ENCODE results near the gene GTF2H4. TPM values are rescaled to one million over a fixed set of nuclear protein-coding genes. Genes with fewer than 3 reads are reported as not detected.

Gene GTF2H4
- total and polyA plus RNA-seq, 4 donors = 6.2 to 15.8 (median 12.3) TPM

DNA sequence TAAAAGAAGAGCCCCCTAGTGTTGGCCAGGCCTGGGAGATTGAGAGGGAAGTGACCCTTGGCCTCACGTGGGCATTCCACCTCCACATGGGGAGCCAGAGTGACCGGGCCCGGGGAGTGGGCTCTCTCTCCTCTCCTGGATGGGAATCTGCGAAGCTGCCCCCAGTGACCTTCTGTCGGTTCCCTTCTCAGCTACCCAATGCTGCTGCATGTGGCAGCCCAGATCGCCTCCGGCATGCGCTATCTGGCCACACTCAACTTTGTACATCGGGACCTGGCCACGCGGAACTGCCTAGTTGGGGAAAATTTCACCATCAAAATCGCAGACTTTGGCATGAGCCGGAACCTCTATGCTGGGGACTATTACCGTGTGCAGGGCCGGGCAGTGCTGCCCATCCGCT, 10.1 kb upstream of the GTF2H4 start:
- TF ChIP-seq CTCF (IDR thresholded peaks at IDR 0.05; ENCODE audit: low read depth, low read length, missing input control) = no peak
- TF ChIP-seq HNF4G (IDR thresholded peaks at IDR 0.05) = no peak
- TF ChIP-seq ATF3 (IDR thresholded peaks at IDR 0.05) = no peak
- no peak for TF ChIP-seq HNF4A (conservative IDR thresholded peaks at IDR 0.05)
- no peak for TF ChIP-seq SP1 (IDR thresholded peaks at IDR 0.05)
- TF ChIP-seq RXRA (IDR thresholded peaks at IDR 0.05) = no peak
- TF ChIP-seq JUND (IDR thresholded peaks at IDR 0.05) = no peak
- TF ChIP-seq FOXA1 (IDR thresholded peaks at IDR 0.05) = no peak
- TF ChIP-seq YY1 (IDR thresholded peaks at IDR 0.05) = no peak
- no peak for TF ChIP-seq MAX (IDR thresholded peaks at IDR 0.05)
- TF ChIP-seq, protein P1, sequence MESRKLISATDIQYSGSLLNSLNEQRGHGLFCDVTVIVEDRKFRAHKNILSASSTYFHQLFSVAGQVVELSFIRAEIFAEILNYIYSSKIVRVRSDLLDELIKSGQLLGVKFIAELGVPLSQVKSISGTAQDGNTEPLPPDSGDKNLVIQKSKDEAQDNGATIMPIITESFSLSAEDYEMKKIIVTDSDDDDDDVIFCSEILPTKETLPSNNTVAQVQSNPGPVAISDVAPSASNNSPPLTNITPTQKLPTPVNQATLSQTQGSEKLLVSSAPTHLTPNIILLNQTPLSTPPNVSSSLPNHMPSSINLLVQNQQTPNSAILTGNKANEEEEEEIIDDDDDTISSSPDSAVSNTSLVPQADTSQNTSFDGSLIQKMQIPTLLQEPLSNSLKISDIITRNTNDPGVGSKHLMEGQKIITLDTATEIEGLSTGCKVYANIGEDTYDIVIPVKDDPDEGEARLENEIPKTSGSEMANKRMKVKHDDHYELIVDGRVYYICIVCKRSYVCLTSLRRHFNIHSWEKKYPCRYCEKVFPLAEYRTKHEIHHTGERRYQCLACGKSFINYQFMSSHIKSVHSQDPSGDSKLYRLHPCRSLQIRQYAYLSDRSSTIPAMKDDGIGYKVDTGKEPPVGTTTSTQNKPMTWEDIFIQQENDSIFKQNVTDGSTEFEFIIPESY (IDR thresholded peaks at IDR 0.05) = no peak
- TF ChIP-seq TAF1 (conservative IDR thresholded peaks at IDR 0.05) = no peak
- no peak for TF ChIP-seq REST (IDR thresholded peaks at IDR 0.05)
- TF ChIP-seq GABPA (IDR thresholded peaks at IDR 0.05 in 1 of 2, conservative IDR thresholded peaks at IDR 0.05 in 1 of 2) = no peak
- TF ChIP-seq EGR1 (IDR thresholded peaks at IDR 0.05; ENCODE audit: low read depth in 2 of 2) = no peak
- TF ChIP-seq RAD21 (IDR thresholded peaks at IDR 0.05) = no peak
- TF ChIP-seq FOXA2 (IDR thresholded peaks at IDR 0.05) = no peak
- TF ChIP-seq NR2F2 (IDR thresholded peaks at IDR 0.05) = no peak
- H3K27me3 ChIP-seq (ENCODE audit: control insufficient read depth in 4 of 4, insufficient read depth in 4 of 4, low read length in 3 of 4) = no peaks in the 10 kb centered on the region
- 89% methylated on average over 16 of the region's 16 CpGs for WGBS
- no peak overlapping the region for H3K4me3 ChIP-seq (ENCODE audit: low read depth in 1 of 3, low read length in 3 of 3)
- no peak overlapping the region for H3K27ac ChIP-seq (ENCODE audit: low read depth in 1 of 2, low read length in 2 of 2)
- DNase-seq (ENCODE audit: low spot score) = no peak
- peaks cover 0 to 19% (median 1%) of the 10 kb centered on the region in 4 donors for H3K36me3 ChIP-seq (ENCODE audit: control insufficient read depth in 4 of 4, insufficient read depth in 3 of 4, low read depth in 1 of 4, low read length in 3 of 4)
- H3K9ac ChIP-seq (ENCODE audit: low read depth in 1 of 2, low read length in 2 of 2) = no peak overlapping the region
- H3K9me3 ChIP-seq (ENCODE audit: control insufficient read depth in 4 of 4, low read length in 3 of 4) = no peaks in the 10 kb centered on the region
- no peaks in the 10 kb centered on the region for H3K4me1 ChIP-seq (ENCODE audit: control insufficient read depth in 4 of 4, insufficient read depth in 4 of 4, low read length in 3 of 4)
